Kidney (tissue), 14 donors: ENCODE measurements around the gene HEXIM1. TPM values are rescaled to one million over a fixed set of nuclear protein-coding genes. Genes with fewer than 3 reads are reported as not detected.

ENCODE experiments used
- DNase-seq, 5 donors: peaks; one replicate each; pipeline ENCODE4 v3.0.0-alpha.2; 2013 to 2020
- FAIRE-seq: peaks from 2 replicates; lab custom pipeline; 2012; peaks lifted over from hg19 to GRCh38; lab: Jason Lieb, UNC
- H3K27ac ChIP-seq, 2 donors: one replicate each; pipeline ENCODE4 v1.7.0; 2013; ENCODE audit warnings: low read depth in 2 of 2, low read length in 2 of 2, inconsistent platforms in 1 of 2
- H3K27me3 ChIP-seq: one replicate; pipeline ENCODE4 v1.7.1; 2013; ENCODE audit warnings: low read length, inconsistent platforms; ENCODE audit not compliant: control insufficient read depth, insufficient read depth
- H3K36me3 ChIP-seq, 3 donors: one replicate each; pipeline versions ENCODE4 v1.7.0 to v1.7.1; 2013; ENCODE audit warnings: low read length in 3 of 3, control low read depth in 1 of 3, inconsistent platforms in 1 of 3; ENCODE audit not compliant: insufficient read depth in 3 of 3, control insufficient read depth in 2 of 3
- H3K4me1 ChIP-seq, 3 donors: one replicate each; pipeline versions ENCODE4 v1.7.0 to v1.7.1; 2013; ENCODE audit warnings: low read length in 3 of 3, inconsistent platforms in 1 of 3, low read depth in 1 of 3; ENCODE audit not compliant: control insufficient read depth in 2 of 3, insufficient read depth in 2 of 3
- H3K4me3 ChIP-seq, 3 donors: one replicate each; pipeline versions ENCODE4 v1.7.0 to v1.8.1; 2013; ENCODE audit warnings: low read length in 3 of 3, control low read depth in 1 of 3, inconsistent platforms in 1 of 3
- H3K9ac ChIP-seq, 3 donors: one replicate each; pipeline versions ENCODE4 v1.7.0 to v1.7.1; 2013; ENCODE audit warnings: low read length in 3 of 3, control low read depth in 1 of 3, inconsistent platforms in 1 of 3
- H3K9me3 ChIP-seq, 3 donors: one replicate each; pipeline versions ENCODE4 v1.7.0 to v1.7.1; 2013; ENCODE audit warnings: low read length in 3 of 3, control low read depth in 1 of 3, inconsistent platforms in 1 of 3; ENCODE audit not compliant: control insufficient read depth in 2 of 3, insufficient read depth in 1 of 3
- CTCF ChIP-seq: IDR thresholded peaks from 3 replicates; pipeline ENCODE4 v1.5.1; 2012; ENCODE audit warnings: mild to moderate bottlenecking, moderate library complexity, borderline replicate concordance; ENCODE audit not compliant: insufficient read depth; ENCODE audit errors: extremely low read depth
- intact Hi-C: fragments of 100-400 bp; cut with DNase I; formaldehyde crosslinking; loops from one replicate; pipeline ENCODE4 v1.11.1; 2022
- polyA plus RNA-seq: library from polyadenylated mRNA; stranded (reverse); fragments of 350-450 nt; fragmentation: Illumina TruSeq; extraction: RNeasy Lipid Tissue Mini Kit (QIAGEN cat#74804); gene quantifications from one replicate; pipeline ENCODE4 v1.2.3, GENCODE V29; 2014; ENCODE audit warnings: low read depth, low replicate concordance; ENCODE audit not compliant: insufficient read depth
- total RNA-seq: library from RNA; stranded (reverse); fragmentation: NEBNext Ultra II Directional; extraction: Animal tissue kit (Norgen Biotek cat#: 25700); gene quantifications from one replicate; pipeline ENCODE4 v1.2.1, GENCODE V29; 2021
- donor health status: control.
- donor health status: control.
- donor health status: control.
- donor health status: control.
- donor health status: control.
- donor health status: DM: yes; HTN: yes; CAD: no.
- donor health status: Normal renal cell carcinoma (clear cell type).

The HEXIM1 gene
- total and polyA plus RNA-seq, 2 donors from 2014 or later: 25.0 to 34.7 TPM

DNA sequence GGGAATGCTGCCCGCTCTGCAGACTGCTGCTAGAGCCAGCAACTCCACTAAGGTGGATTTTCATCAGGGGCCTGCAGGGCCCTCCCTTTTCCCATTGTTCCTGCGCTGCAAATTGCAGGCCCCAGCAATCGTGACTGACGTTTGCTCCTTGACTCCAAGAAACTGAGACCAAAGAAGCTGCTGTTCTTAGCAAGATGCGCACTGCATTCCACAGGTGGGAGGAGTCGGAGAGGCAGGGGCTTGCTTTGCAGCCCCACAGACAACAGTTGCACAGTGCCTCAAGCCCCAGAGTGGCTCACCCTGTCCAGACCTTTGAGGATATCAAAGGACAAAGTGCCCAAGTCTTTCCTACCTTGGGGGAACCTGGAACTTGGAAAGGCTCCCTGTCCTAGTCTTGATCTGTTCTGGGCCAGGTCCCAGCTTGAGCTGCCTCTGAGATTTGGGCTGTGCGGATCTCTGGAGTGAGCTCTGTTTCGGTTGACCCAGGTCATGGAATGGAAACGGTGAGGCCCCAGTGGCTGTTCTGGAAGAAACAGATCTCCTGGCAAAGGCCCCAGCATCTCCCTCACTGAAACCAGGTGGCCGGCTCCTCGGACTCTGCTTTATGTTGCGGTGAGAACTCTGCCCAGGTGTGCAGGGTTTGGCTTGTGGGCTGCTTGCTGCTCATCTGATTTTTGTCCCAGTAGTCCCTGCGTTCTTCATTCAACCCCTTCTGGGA, 40.8 kb upstream of the HEXIM1 start:
- FAIRE-seq: no peak

DNA sequence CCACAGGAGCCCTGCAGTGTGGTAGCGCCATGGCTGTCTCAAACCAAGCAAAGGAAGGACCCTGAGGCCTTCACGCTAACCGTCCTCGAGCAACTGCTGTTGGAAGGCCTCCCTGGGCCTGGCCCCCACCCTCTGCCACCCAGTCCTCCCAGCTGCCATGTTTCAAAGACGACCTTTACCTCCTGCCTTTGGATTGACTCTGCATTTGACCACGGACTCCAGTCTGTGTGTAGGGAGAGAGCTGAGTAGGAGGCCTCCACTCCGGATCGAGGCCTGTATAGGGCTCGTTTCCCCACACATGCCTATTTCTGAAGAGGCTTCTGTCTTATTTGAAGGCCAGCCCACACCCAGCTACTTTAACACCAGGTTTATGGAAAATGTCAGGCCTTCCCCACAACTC, 40.2 kb upstream of the HEXIM1 start:
- no peak for FAIRE-seq
- Histone ChIP-seq H3K9me3 (no peaks in the 10 kb centered on the region), H3K9ac (no peak overlapping the region), H3K27ac (no peak overlapping the region), H3K36me3 (peaks cover 4 to 43% (median 30%) of the 10 kb centered on the region in 3 donors), H3K4me3 (no peak overlapping the region), H3K27me3 (no peaks in the 10 kb centered on the region), H3K4me1 (peaks cover 0 to 5% (median 0%) of the 10 kb centered on the region in 3 donors)
- TF ChIP-seq CTCF: no peak
- intact Hi-C loops: no loop called here
- no peak for DNase-seq

More for the DNA sequence above, 40.8 kb upstream of the HEXIM1 start:
- H3K4me3 ChIP-seq: no peak overlapping the region
- intact Hi-C loops: no loop called here
- H3K27ac ChIP-seq: no peak overlapping the region
- H3K4me1 ChIP-seq: peaks cover 0 to 5% (median 0%) of the 10 kb centered on the region in 3 donors
- no peaks in the 10 kb centered on the region for H3K9me3 ChIP-seq
- peak in 1 of 5 donors; percentile 26 for DNase-seq
- no peak for TF ChIP-seq CTCF
- H3K27me3 ChIP-seq: no peaks in the 10 kb centered on the region
- H3K9ac ChIP-seq: no peak overlapping the region
- peaks cover 6 to 49% (median 36%) of the 10 kb centered on the region in 3 donors for H3K36me3 ChIP-seq

GRCh38 chr17:45108595-45109521, 39.4 kb upstream of the HEXIM1 start:
- no peak overlapping the region for H3K4me3 ChIP-seq
- H3K9ac ChIP-seq: no peak overlapping the region
- TF ChIP-seq CTCF: no peak
- no peaks in the 10 kb centered on the region for H3K27me3 ChIP-seq
- no peak for FAIRE-seq
- H3K36me3 ChIP-seq: peaks cover 2 to 35% (median 22%) of the 10 kb centered on the region in 3 donors
- H3K4me1 ChIP-seq: peaks cover 0 to 5% (median 0%) of the 10 kb centered on the region in 3 donors
- H3K27ac ChIP-seq: no peak overlapping the region
- intact Hi-C loops: no loop called here
- H3K9me3 ChIP-seq: no peaks in the 10 kb centered on the region
- no peak for DNase-seq
